ENCODE measurements around the gene LTF.
"Not testable (repeated sequence)": the region's sequence is repeated elsewhere in the genome, so short reads cannot be mapped to it uniquely, and the experiment has no call there.

LTF gene

DNA sequence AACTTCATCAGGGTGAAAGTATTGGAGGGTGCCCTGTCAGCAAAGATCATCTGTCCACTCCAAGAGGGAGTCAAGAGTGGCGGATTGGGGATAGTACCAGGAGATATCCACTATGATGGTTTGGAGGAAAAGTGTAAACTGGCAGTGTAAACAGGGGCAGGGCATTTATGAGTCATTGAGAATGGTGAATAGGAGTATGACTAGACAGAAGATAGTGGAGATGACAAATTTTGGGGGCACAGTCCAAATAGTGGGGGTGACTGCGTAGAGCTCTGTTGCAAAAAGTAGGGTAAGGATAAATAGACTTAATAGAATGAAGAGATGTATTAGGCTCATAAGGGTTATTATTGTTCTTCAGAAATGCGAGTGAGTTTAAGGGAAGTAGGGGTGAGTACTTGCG lies 75.9 kb downstream of the LTF start:
- DNase-seq, result not testable (repeated sequence)

DNA sequence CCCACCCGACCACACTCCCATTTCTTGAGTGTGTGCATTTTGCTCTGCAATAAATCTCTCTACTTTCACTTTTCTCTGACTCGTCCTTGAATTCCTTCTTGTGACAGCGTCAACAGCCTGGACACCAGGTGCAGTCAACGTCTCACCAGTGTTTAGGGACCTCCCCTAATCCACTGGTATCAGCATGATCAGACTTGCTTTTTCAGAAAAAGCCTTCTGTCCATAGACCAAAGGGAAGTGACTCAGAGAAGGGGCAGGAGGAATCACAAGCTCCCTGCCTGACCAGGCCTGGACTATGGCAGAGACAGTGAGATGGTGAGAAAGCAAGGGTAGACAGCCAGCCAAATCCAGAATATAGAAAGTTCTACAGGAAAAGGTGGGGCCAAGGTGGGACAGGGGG lies 78.5 kb downstream of the LTF start:
- DNase-seq, result no peak
